ENCODE data around the gene RNASEL.
A peak's percentile ranks its signal among the peaks of the same experiment; 100 is the strongest.
"Not testable (repeated sequence)": the region's sequence is repeated elsewhere in the genome, so short reads cannot be mapped to it uniquely, and the experiment has no call there.

Gene RNASEL

GRCh38 chr1:182560392-182560984, 28.6 kb downstream of the RNASEL start:
- DNase-seq, result no peak

- peak in 1 of 2 experiments; percentile 46 for DNase-seq
These were observed 32.8 kb downstream of the RNASEL start for GRCh38 chr1:182556279-182556678.

GRCh38 chr1:182555493-182555892, 33.6 kb downstream of the RNASEL start:
- DNase-seq, result no peak

- no peak for DNase-seq
These were observed 36.5 kb downstream of the RNASEL start for GRCh38 chr1:182552527-182552926.

GRCh38 chr1:182549811-182550210, 39.2 kb downstream of the RNASEL start:
- no peak for DNase-seq

GRCh38 chr1:182549346-182549745, 39.7 kb downstream of the RNASEL start:
- no peak for DNase-seq

- DNase-seq, result no peak
These were observed 55.2 kb downstream of the RNASEL start for GRCh38 chr1:182533896-182534295.

GRCh38 chr1:182528206-182528605, 60.9 kb downstream of the RNASEL start:
- DNase-seq, result not testable (repeated sequence)

- DNase-seq, result no peak
These were observed 61.4 kb downstream of the RNASEL start for GRCh38 chr1:182527680-182528079.

- DNase-seq, result no peak
These were observed 63.7 kb downstream of the RNASEL start for GRCh38 chr1:182525342-182525741.
